Middle frontal gyrus (tissue), 1 donor: Measurements from ENCODE around the gene SSBP2.

Experiments
- DNase-seq: peaks from one replicate; pipeline ENCODE4 v3.0.0-alpha.2; 2015; ENCODE audit warnings: low spot score; ENCODE audit errors: extremely low spot score

SSBP2 gene

GRCh38 chr5:81767097-81767496 is 16.2 kb upstream of the SSBP2 start:
- no peak for DNase-seq

- no peak for DNase-seq
Observed at GRCh38 chr5:81766611-81767010, 15.7 kb upstream of the SSBP2 start.

- DNase-seq, result no peak
Observed at GRCh38 chr5:81763294-81763928, 12.5 kb upstream of the SSBP2 start.

GRCh38 chr5:81762853-81763252 is 12.0 kb upstream of the SSBP2 start:
- DNase-seq, result no peak

- DNase-seq, result no peak
Observed at GRCh38 chr5:81762401-81762800, 11.5 kb upstream of the SSBP2 start.

GRCh38 chr5:81761970-81762369 is 11.1 kb upstream of the SSBP2 start:
- no peak for DNase-seq

GRCh38 chr5:81761270-81761669 is 10.4 kb upstream of the SSBP2 start:
- DNase-seq, result no peak

- no peak for DNase-seq
Observed at GRCh38 chr5:81760521-81760920, 9.6 kb upstream of the SSBP2 start.

- DNase-seq, result no peak
Observed at GRCh38 chr5:81759632-81760005, 8.7 kb upstream of the SSBP2 start.

GRCh38 chr5:81757404-81757803 is 6.5 kb upstream of the SSBP2 start:
- DNase-seq, result no peak

- DNase-seq, result no peak
Observed at GRCh38 chr5:81756016-81756415, 5.1 kb upstream of the SSBP2 start.

GRCh38 chr5:81755320-81755719 is 4.4 kb upstream of the SSBP2 start:
- DNase-seq, result no peak

GRCh38 chr5:81754621-81755020 is 3.7 kb upstream of the SSBP2 start:
- DNase-seq, result no peak

GRCh38 chr5:81753429-81753828 is 2.5 kb upstream of the SSBP2 start:
- no peak for DNase-seq

- DNase-seq, result no peak
Observed at GRCh38 chr5:81752644-81752963, 1.7 kb upstream of the SSBP2 start.

GRCh38 chr5:81751836-81752643 is 1.1 kb upstream of the SSBP2 start:
- DNase-seq, result no peak

- DNase-seq, result no peak
Observed at GRCh38 chr5:81750308-81751008, 439 bp downstream of the SSBP2 start.

GRCh38 chr5:81749561-81750307 is 1.2 kb downstream of the SSBP2 start:
- no peak for DNase-seq

- DNase-seq, result no peak
Observed at GRCh38 chr5:81749192-81749560, 1.7 kb downstream of the SSBP2 start.

GRCh38 chr5:81748556-81748955 is 2.3 kb downstream of the SSBP2 start:
- no peak for DNase-seq

- no peak for DNase-seq
Observed at GRCh38 chr5:81747030-81747429, 3.9 kb downstream of the SSBP2 start.

- no peak for DNase-seq
Observed at GRCh38 chr5:81740758-81741157, 10.1 kb downstream of the SSBP2 start.
